ENCODE results near the gene HPRT1. TPM values are rescaled to one million over a fixed set of nuclear protein-coding genes. Genes with fewer than 3 reads are reported as not detected.
"Not testable (repeated sequence)": the region's sequence is repeated elsewhere in the genome, so short reads cannot be mapped to it uniquely, and the experiment has no call there.

HPRT1 gene
- total RNA-seq, 1 experiment from 2014 or later: 38.2 TPM

GRCh38 chrX:134462927-134463326, 3.0 kb downstream of the HPRT1 start:
- TF ChIP-seq ZNF532 (CRISPR knock-in tag; IDR thresholded peaks at IDR 0.05; ENCODE audit: borderline replicate concordance) (no peak), CREM (CRISPR knock-in tag; IDR thresholded peaks at IDR 0.05) (no peak), EMX1 (CRISPR knock-in tag; IDR thresholded peaks at IDR 0.05) (no peak), CBFB (CRISPR knock-in tag; IDR thresholded peaks at IDR 0.05; ENCODE audit: low read depth) (no peak)
- TF ChIP-seq, protein P1, sequence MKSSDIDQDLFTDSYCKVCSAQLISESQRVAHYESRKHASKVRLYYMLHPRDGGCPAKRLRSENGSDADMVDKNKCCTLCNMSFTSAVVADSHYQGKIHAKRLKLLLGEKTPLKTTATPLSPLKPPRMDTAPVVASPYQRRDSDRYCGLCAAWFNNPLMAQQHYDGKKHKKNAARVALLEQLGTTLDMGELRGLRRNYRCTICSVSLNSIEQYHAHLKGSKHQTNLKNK (CRISPR knock-in tag; IDR thresholded peaks at IDR 0.05): no peak
- TF ChIP-seq, protein P2, sequence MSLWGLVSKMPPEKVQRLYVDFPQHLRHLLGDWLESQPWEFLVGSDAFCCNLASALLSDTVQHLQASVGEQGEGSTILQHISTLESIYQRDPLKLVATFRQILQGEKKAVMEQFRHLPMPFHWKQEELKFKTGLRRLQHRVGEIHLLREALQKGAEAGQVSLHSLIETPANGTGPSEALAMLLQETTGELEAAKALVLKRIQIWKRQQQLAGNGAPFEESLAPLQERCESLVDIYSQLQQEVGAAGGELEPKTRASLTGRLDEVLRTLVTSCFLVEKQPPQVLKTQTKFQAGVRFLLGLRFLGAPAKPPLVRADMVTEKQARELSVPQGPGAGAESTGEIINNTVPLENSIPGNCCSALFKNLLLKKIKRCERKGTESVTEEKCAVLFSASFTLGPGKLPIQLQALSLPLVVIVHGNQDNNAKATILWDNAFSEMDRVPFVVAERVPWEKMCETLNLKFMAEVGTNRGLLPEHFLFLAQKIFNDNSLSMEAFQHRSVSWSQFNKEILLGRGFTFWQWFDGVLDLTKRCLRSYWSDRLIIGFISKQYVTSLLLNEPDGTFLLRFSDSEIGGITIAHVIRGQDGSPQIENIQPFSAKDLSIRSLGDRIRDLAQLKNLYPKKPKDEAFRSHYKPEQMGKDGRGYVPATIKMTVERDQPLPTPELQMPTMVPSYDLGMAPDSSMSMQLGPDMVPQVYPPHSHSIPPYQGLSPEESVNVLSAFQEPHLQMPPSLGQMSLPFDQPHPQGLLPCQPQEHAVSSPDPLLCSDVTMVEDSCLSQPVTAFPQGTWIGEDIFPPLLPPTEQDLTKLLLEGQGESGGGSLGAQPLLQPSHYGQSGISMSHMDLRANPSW (CRISPR knock-in tag; conservative IDR thresholded peaks at IDR 0.05; ENCODE audit: low read depth): no peak
- TF ChIP-seq, protein P3, sequence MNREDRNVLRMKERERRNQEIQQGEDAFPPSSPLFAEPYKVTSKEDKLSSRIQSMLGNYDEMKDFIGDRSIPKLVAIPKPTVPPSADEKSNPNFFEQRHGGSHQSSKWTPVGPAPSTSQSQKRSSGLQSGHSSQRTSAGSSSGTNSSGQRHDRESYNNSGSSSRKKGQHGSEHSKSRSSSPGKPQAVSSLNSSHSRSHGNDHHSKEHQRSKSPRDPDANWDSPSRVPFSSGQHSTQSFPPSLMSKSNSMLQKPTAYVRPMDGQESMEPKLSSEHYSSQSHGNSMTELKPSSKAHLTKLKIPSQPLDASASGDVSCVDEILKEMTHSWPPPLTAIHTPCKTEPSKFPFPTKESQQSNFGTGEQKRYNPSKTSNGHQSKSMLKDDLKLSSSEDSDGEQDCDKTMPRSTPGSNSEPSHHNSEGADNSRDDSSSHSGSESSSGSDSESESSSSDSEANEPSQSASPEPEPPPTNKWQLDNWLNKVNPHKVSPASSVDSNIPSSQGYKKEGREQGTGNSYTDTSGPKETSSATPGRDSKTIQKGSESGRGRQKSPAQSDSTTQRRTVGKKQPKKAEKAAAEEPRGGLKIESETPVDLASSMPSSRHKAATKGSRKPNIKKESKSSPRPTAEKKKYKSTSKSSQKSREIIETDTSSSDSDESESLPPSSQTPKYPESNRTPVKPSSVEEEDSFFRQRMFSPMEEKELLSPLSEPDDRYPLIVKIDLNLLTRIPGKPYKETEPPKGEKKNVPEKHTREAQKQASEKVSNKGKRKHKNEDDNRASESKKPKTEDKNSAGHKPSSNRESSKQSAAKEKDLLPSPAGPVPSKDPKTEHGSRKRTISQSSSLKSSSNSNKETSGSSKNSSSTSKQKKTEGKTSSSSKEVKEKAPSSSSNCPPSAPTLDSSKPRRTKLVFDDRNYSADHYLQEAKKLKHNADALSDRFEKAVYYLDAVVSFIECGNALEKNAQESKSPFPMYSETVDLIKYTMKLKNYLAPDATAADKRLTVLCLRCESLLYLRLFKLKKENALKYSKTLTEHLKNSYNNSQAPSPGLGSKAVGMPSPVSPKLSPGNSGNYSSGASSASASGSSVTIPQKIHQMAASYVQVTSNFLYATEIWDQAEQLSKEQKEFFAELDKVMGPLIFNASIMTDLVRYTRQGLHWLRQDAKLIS (CRISPR knock-in tag; IDR thresholded peaks at IDR 0.05; ENCODE audit: borderline replicate concordance): no peak
- TF ChIP-seq, protein P4, sequence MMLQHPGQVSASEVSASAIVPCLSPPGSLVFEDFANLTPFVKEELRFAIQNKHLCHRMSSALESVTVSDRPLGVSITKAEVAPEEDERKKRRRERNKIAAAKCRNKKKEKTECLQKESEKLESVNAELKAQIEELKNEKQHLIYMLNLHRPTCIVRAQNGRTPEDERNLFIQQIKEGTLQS (CRISPR knock-in tag; conservative IDR thresholded peaks at IDR 0.05): no peak
- Mint-ChIP-seq H3K27me3 (ENCODE audit: low read depth) (no peaks in the 10 kb centered on the region), H3K36me3 (no peaks in the 10 kb centered on the region), H3K4me3 (no peak overlapping the region), H3K9me3 (no peaks in the 10 kb centered on the region), H3K27ac (no peak overlapping the region; the same call in 1 of the 2 replicates), H3K4me1 (0 out of 2 replicates have a peak, but pooled peaks cover 7% of the 10 kb centered on the region)
- ChIA-PET POLR2A (no interaction called here), CTCF (no interaction called here)
- DNase-seq (ENCODE audit: low spot score): no peak
- no peak for ATAC-seq

DNA sequence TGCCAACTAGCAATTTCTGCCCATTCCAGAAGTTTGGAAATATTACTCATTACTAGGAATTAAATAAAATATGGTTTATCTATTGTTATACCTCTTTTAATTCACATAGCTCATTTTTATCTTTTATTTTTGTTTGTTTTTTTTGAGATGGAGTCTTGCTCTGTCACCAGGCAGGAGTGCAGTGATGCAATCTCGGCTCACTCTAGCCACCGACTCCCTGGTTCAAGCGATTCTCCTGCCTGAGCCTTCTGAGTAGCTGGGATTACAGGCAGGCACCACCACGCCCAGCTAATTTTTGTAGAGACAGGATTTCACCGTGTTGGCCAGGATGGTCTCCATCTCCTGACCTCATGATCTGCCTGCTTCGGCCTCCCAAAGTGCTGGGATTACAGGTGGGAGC, 4.5 kb downstream of the HPRT1 start:
- POLR2A ChIA-PET; H3K4me3 Mint-ChIP-seq; H3K27ac Mint-ChIP-seq; ATAC-seq; H3K27me3 Mint-ChIP-seq (ENCODE audit: low read depth); H3K4me1 Mint-ChIP-seq; CTCF ChIA-PET; H3K9me3 Mint-ChIP-seq; DNase-seq (ENCODE audit: low spot score); H3K36me3 Mint-ChIP-seq: not testable (repeated sequence)

DNA sequence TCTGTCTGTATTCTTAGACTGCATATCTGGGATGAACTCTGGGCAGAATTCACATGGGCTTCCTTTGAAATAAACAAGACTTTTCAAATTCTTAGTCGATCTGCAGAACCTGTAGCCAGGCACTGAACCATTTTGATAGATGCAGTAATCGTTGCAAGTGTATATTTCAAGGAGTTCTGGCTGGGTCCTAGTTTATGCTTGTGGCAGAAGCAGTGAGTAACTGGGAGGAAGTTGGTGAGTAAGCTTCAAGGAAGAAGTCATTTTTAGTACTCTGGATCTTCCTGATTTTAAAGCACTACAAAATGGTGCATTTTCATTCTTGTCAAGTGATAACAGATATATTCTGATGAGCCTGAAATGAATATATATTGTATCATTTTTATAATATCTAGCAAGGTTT, 9.5 kb downstream of the HPRT1 start:
- H3K4me3 Mint-ChIP-seq: no peak overlapping the region
- CTCF ChIA-PET: no interaction called here
- no peaks in the 10 kb centered on the region for H3K36me3 Mint-ChIP-seq
- H3K4me1 Mint-ChIP-seq: no peaks in the 10 kb centered on the region
- no peak overlapping the region for H3K27ac Mint-ChIP-seq
- H3K27me3 Mint-ChIP-seq (ENCODE audit: low read depth): no peaks in the 10 kb centered on the region
- POLR2A ChIA-PET: no interaction called here
- no peak for DNase-seq (ENCODE audit: low spot score)
- no peak for ATAC-seq
- no peaks in the 10 kb centered on the region for H3K9me3 Mint-ChIP-seq
- no peak for TF ChIP-seq MYBL2 (CRISPR knock-in tag; IDR thresholded peaks at IDR 0.05)
- no peak for TF ChIP-seq CTCF (IDR thresholded peaks at IDR 0.05)
- no peak for TF ChIP-seq PRDM15 (CRISPR knock-in tag; IDR thresholded peaks at IDR 0.05)
- TF ChIP-seq, protein P5, sequence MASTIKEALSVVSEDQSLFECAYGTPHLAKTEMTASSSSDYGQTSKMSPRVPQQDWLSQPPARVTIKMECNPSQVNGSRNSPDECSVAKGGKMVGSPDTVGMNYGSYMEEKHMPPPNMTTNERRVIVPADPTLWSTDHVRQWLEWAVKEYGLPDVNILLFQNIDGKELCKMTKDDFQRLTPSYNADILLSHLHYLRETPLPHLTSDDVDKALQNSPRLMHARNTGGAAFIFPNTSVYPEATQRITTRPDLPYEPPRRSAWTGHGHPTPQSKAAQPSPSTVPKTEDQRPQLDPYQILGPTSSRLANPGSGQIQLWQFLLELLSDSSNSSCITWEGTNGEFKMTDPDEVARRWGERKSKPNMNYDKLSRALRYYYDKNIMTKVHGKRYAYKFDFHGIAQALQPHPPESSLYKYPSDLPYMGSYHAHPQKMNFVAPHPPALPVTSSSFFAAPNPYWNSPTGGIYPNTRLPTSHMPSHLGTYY (CRISPR knock-in tag; IDR thresholded peaks at IDR 0.05): no peak
- TF ChIP-seq FOXJ3 (CRISPR knock-in tag; IDR thresholded peaks at IDR 0.05; ENCODE audit: borderline replicate concordance): no peak
